ENCODE data around the gene CASZ1.

CASZ1 gene

GRCh38 chr1:10635992-10636391, 160.5 kb downstream of the CASZ1 start:
- DNase-seq (ENCODE audit: low read depth) = no peak

GRCh38 chr1:10635085-10635896, 161.2 kb downstream of the CASZ1 start:
- peak; percentile 80 for DNase-seq (ENCODE audit: low read depth)

DNA sequence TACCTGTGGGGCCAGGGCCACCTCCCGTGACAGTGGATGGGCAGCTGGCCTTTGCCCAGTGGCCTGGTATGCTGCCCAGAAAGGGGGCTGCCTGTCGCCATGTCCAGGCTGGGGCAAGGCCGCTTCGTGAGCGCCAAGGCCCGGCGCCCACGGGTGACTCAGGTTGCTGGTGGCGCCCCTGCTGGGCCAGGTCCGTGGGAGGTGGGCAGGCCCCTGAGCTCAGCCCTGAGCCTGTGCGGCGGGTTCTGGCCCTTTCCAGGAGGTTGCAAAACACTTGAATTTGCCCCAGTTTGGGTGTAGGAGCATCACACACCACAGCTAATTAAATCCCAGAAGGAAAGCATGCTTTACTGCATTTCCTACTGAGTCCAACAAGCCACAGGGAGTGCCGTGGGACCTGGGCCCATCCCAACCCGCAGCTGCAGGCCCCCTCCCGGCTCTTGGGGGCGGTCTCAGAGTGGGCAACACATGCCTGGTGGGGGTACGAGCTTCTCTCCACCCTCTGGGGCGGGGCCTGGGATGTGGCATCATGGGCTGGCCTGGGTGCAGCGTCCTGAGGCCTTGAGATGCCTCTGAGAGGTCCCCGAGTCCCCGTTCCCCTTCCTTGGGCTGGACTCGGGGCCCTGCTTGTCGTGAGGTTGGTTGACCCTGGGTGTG, 161.9 kb downstream of the CASZ1 start:
- DNase-seq (ENCODE audit: low read depth) = peak; percentile 15

GRCh38 chr1:10634075-10634427, 162.4 kb downstream of the CASZ1 start:
- no peak for DNase-seq (ENCODE audit: low read depth)

GRCh38 chr1:10633416-10633815, 163.0 kb downstream of the CASZ1 start:
- DNase-seq (ENCODE audit: low read depth) = no peak

DNA sequence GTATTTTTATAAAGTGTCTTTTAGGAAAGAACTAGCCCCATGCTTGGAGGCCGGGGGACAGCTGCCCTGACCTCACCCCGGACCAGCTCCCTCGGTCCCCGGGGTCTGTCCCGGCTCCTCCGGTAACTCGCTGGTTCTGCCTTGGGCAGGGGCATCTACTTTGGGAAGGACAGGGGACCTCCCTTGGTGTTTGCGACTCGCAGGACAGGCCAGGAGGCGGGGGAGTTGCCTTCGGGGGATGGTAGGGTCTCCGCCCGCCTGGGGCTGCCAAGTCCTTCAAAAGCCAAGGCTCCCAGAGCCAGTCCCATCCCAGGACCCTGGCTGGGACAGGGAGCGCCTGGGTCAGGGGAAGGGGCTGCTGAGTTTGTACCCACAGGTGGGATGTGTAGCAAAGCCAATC, 163.8 kb downstream of the CASZ1 start:
- DNase-seq (ENCODE audit: low read depth) = no peak

- DNase-seq (ENCODE audit: low read depth) = no peak
These were observed 164.4 kb downstream of the CASZ1 start for GRCh38 chr1:10631811-10632593.

DNA sequence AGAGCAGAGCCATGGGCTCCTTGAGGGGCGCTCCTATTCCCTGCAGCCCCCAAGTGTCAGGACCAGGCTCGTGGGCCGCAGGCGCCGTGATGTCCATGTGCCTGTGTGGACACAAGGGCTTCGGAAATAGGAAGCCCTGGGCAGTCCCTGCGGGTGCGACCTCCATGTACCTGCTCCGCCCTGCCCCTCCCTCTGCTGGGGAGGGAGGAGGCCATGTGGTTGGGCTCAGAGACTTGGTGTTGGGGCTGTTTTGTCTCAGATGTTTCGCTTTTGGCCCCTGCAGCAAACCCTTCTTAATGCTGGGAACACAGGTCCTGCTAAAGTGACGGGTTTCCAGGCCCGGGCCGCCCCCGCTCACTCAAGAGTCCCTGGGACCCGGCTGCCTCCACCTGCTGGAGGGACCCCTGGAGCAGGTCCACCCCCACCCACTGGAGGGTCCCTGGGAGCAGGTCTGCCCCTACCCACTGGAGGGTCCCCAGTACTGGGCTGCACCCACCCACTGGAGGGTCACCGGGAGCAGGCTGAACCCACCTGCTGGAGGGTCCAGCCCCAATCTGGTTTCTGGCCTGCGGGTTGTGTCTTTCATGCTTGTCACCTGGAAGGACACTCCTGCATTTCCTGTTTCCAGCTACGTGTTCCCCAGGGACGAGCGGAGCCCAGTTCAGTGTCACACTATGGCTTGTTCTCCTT, 165.2 kb downstream of the CASZ1 start:
- no peak for DNase-seq (ENCODE audit: low read depth)

DNA sequence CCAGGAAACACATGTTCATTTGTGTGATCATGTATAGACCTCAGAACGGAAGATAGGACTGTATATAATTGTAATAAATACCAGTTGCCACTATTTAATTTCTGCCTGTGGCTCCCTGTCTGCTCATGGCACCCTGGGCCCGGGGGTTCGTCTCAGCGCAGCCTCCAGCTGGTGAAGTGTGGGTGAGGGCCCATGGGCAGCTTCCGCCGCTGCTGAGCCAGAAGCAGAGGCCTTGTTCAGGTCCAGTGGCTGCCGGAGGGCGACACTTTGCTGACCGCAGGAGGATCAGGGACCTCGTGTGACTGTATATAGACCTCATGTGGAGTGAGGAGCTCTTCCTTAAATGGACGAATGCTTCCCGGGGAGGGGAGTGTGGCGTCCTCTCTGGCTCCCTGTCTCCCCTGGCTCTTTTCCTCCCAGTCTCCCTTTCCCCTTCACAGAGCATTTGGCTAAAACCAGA, 165.8 kb downstream of the CASZ1 start:
- no peak for DNase-seq (ENCODE audit: low read depth)

GRCh38 chr1:10629816-10630571, 166.5 kb downstream of the CASZ1 start:
- DNase-seq (ENCODE audit: low read depth) = no peak

GRCh38 chr1:10629091-10629815, 167.2 kb downstream of the CASZ1 start:
- no peak for DNase-seq (ENCODE audit: low read depth)

DNA sequence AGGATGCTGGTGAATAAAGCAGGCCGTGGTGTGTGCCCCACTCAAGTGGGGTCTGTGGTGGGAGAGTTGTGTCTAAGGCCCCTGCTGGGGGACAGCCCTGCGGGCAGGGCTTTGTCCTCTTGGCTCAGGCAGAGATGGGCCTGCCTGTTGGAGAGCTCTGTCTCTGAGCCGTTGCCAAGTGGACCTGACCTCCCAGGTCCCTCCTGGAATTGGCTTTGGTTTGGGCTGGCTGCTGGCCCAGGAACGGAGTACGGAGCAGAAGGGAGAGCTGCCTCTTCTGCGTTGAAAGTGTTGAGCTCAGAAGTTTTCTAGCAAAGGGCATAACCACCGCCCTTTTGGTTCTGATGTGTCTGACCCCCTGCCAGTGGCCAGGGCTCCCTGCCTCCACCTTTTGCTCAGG, 167.8 kb downstream of the CASZ1 start:
- DNase-seq (ENCODE audit: low read depth) = no peak

GRCh38 chr1:10626791-10627410, 169.5 kb downstream of the CASZ1 start:
- no peak for DNase-seq (ENCODE audit: low read depth)

GRCh38 chr1:10626131-10626731, 170.2 kb downstream of the CASZ1 start:
- no peak for DNase-seq (ENCODE audit: low read depth)

GRCh38 chr1:10625554-10625953, 170.9 kb downstream of the CASZ1 start:
- no peak for DNase-seq (ENCODE audit: low read depth)

- DNase-seq (ENCODE audit: low read depth) = no peak
These were observed 171.4 kb downstream of the CASZ1 start for GRCh38 chr1:10625076-10625475.

GRCh38 chr1:10624256-10625050, 172.0 kb downstream of the CASZ1 start:
- DNase-seq (ENCODE audit: low read depth) = no peak

- no peak for DNase-seq (ENCODE audit: low read depth)
These were observed 172.7 kb downstream of the CASZ1 start for GRCh38 chr1:10623686-10624145.

All from amniotic epithelial cell (primary cell).